ENCODE measurements around the gene NAA40.

Gene NAA40

GRCh38 chr11:63897459-63898146 lies 41.2 kb upstream of the NAA40 start:
- TF ChIP-seq CTCF (IDR thresholded peaks at IDR 0.05; ENCODE audit: borderline replicate concordance, extremely low read depth, low read length, poor library complexity, severe bottlenecking) = no peak
- TF ChIP-seq EZH2 (IDR thresholded peaks at IDR 0.05; ENCODE audit: borderline replicate concordance, low read depth, low read length, severe bottlenecking) = no peak
- ATAC-seq (ENCODE audit: insufficient read depth, low read depth) (no peak), DNase-seq (no peak)
- Histone ChIP-seq H3K4me1 (ENCODE audit: insufficient read depth, low read length) (no peaks in the 10 kb centered on the region), H3K4me3 (ENCODE audit: low read depth in 1 of 2, low read length in 2 of 2) (no peak overlapping the region), H4K20me1 (ENCODE audit: insufficient read depth, low read length) (peaks cover 27% of the 10 kb centered on the region), H3K9ac (ENCODE audit: low read depth, low read length) (no peak overlapping the region), H2AFZ (ENCODE audit: low read depth, low read length) (no peak overlapping the region), H3K27me3 (ENCODE audit: insufficient read depth, low read length, poor library complexity) (no peaks in the 10 kb centered on the region), H3K9me3 (ENCODE audit: insufficient read depth, low read length, severe bottlenecking) (no peaks in the 10 kb centered on the region), H3K4me2 (ENCODE audit: insufficient read depth, low read length) (no peak overlapping the region), H3K27ac (ENCODE audit: low read length) (no peak overlapping the region), H3K36me3 (ENCODE audit: insufficient read depth, low read length) (peaks cover 81% of the 10 kb centered on the region), H3K79me2 (ENCODE audit: insufficient read depth, low read length) (peaks cover 21% of the 10 kb centered on the region)

- Histone ChIP-seq H2AFZ (ENCODE audit: low read depth, low read length) (no peak overlapping the region), H3K27ac (ENCODE audit: low read length) (no peak overlapping the region), H3K4me2 (ENCODE audit: insufficient read depth, low read length) (no peak overlapping the region), H3K27me3 (ENCODE audit: insufficient read depth, low read length, poor library complexity) (no peaks in the 10 kb centered on the region), H3K4me3 (ENCODE audit: low read depth in 1 of 2, low read length in 2 of 2) (no peak overlapping the region), H3K79me2 (ENCODE audit: insufficient read depth, low read length) (no peaks in the 10 kb centered on the region), H3K9me3 (ENCODE audit: insufficient read depth, low read length, severe bottlenecking) (no peaks in the 10 kb centered on the region), H4K20me1 (ENCODE audit: insufficient read depth, low read length) (0 out of 2 replicates have a peak, but pooled peaks cover 9% of the 10 kb centered on the region), H3K9ac (ENCODE audit: low read depth, low read length) (no peak overlapping the region), H3K4me1 (ENCODE audit: insufficient read depth, low read length) (no peaks in the 10 kb centered on the region), H3K36me3 (ENCODE audit: insufficient read depth, low read length) (peaks cover 92% of the 10 kb centered on the region)
- DNase-seq = no peak
- TF ChIP-seq EZH2 (IDR thresholded peaks at IDR 0.05; ENCODE audit: borderline replicate concordance, low read depth, low read length, severe bottlenecking) (no peak), CTCF (IDR thresholded peaks at IDR 0.05; ENCODE audit: borderline replicate concordance, extremely low read depth, low read length, poor library complexity, severe bottlenecking) (peak; percentile 49)
- ATAC-seq (ENCODE audit: insufficient read depth, low read depth) = no peak
Observed at GRCh38 chr11:63901660-63902059, 37.1 kb upstream of the NAA40 start.

DNA sequence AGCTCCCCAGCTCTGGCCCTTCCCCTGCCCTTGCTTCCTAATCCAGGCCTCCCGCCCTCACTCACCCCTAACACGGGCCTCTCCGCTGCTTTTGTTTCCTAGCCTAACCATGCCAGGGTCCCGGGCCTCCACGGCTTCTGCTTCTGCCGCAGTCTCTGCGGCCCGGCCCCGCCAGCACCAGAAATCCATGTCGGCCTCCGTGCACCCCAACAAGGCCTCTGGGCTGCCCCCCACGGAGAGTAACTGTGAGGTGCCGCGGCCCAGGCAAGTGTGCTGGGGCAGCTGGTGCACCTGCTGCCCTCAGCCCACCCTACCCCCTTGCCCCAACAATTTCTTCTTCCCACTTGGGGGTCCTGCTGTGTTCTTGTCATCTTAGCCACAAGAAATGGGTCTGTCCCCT lies 34.9 kb upstream of the NAA40 start:
- ATAC-seq (ENCODE audit: insufficient read depth, low read depth) (no peak), DNase-seq (no peak)
- no peak overlapping the region for H3K4me3 ChIP-seq (ENCODE audit: low read depth in 1 of 2, low read length in 2 of 2)
- H3K79me2 ChIP-seq (ENCODE audit: insufficient read depth, low read length) = no peaks in the 10 kb centered on the region
- H3K36me3 ChIP-seq (ENCODE audit: insufficient read depth, low read length) = peaks cover 92% of the 10 kb centered on the region
- H4K20me1 ChIP-seq (ENCODE audit: insufficient read depth, low read length) = peaks cover 13% of the 10 kb centered on the region; the same call in 1 of the 2 replicates
- no peak overlapping the region for H3K27ac ChIP-seq (ENCODE audit: low read length)
- TF ChIP-seq CTCF (IDR thresholded peaks at IDR 0.05; ENCODE audit: borderline replicate concordance, extremely low read depth, low read length, poor library complexity, severe bottlenecking) (no peak), EZH2 (IDR thresholded peaks at IDR 0.05; ENCODE audit: borderline replicate concordance, low read depth, low read length, severe bottlenecking) (no peak)
- no peak overlapping the region for H3K4me2 ChIP-seq (ENCODE audit: insufficient read depth, low read length)
- no peak overlapping the region for H2AFZ ChIP-seq (ENCODE audit: low read depth, low read length)
- H3K27me3 ChIP-seq (ENCODE audit: insufficient read depth, low read length, poor library complexity) = no peaks in the 10 kb centered on the region
- H3K9ac ChIP-seq (ENCODE audit: low read depth, low read length) = no peak overlapping the region
- H3K9me3 ChIP-seq (ENCODE audit: insufficient read depth, low read length, severe bottlenecking) = no peaks in the 10 kb centered on the region
- no peaks in the 10 kb centered on the region for H3K4me1 ChIP-seq (ENCODE audit: insufficient read depth, low read length)
